Activated T-cell treated with anti-CD3 and anti-CD28 coated beads for 48 hours (primary cell): ENCODE data around the gene CRELD1.

Experiments used
- DNase-seq: peaks from one replicate; pipeline ENCODE4 v3.0.0-alpha.2; 2020; ENCODE audit warnings: low read depth

CRELD1 gene

DNA sequence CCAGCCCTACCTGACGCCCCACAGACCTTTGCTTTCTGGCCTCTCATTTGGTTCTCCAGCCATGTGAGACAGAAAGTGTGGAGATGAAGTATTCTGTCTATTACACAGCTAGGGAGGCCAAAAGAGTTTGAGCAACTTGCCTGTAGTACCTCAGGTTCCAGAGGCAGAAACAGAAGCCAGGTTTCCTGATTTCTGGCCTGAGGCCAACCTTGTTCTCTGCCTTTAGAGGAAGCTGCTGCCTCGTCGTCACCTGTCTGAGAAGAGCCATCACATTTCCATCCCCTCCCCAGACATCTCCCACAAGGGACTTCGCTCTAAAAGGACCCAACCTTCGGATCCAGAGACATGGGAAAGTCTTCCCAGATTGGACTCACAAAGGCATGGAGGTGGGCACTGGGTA is 27.2 kb upstream of the CRELD1 start:
- no peak for DNase-seq

GRCh38 chr3:9908286-9908685 is 25.3 kb upstream of the CRELD1 start:
- DNase-seq: no peak

- DNase-seq: no peak
Observed at GRCh38 chr3:9909221-9910013, 24.2 kb upstream of the CRELD1 start.

DNA sequence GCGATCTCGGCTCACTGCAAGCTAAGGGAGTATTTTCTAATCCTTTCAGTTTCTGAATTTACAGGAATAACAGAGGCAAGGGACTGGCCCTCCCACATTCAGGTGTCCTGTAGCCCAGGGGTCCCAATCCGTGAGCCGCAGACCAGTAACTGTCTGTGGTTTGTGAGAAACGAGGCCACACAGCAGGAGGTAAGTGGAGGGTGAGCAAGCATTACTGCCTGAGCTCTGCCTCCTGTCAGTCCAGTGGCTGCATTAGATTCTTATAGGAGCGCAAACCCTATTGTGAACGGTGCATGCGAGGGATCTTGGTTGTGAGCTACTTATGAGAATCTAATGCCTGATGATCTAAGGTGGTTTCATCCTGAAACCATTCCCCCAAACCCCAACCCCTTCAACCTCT is 21.8 kb upstream of the CRELD1 start:
- DNase-seq: no peak

GRCh38 chr3:9912294-9912935 is 21.2 kb upstream of the CRELD1 start:
- DNase-seq: no peak

DNA sequence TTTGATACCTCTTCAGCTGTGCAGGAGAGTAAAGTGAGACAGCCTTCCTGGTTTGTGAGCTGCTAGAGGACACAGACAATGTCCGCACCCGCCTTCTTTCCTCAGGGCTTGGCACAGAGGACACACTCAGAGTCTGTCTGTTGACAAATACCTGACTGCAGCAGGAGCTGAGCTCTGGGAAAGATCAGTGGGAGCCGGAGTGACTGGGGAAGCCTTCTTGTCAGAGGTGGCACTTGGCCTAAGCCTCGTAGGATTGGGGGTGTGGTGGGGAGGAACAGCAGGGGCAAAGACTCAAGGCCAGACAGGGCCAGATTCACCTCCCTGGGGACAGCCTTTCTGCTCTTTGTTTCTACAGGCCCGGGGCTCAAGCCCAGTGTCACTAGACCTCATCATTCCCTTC is 20.0 kb upstream of the CRELD1 start:
- no peak for DNase-seq

GRCh38 chr3:9914011-9914410 is 19.6 kb upstream of the CRELD1 start:
- DNase-seq: no peak

DNA sequence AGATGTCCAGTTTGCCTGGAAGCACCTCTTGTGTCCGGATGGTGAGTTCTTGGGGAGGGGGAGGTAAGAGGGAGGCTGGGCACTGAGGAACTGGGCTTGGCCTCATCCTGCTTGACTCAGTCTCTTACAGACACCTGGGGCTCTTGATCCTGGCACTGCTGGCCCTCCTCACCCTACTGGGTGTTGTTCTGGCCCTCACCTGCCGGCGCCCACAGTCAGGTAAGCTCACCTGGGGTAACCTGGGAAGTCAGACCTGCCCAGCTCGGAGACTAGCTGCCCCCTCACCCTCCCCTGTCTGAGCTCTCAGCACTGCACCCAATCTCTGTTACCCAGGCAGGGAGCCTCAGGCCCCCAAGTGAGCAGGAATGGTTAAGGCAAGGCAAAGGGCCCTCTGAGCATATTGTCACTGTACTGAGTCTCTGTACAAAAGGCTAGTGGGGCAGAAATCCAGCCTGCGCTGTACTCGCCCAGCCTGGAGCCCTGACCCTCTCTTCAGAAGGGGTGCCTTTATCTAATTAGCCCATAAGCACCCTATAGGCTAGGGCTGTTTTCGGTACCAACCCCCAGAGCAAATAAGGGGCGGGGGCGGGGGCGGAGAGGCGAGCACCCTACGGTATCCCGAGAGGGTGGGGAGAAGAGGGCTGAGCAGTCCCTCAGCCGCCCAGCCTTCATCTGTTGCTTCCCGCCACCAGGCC is 18.9 kb upstream of the CRELD1 start:
- no peak for DNase-seq

DNA sequence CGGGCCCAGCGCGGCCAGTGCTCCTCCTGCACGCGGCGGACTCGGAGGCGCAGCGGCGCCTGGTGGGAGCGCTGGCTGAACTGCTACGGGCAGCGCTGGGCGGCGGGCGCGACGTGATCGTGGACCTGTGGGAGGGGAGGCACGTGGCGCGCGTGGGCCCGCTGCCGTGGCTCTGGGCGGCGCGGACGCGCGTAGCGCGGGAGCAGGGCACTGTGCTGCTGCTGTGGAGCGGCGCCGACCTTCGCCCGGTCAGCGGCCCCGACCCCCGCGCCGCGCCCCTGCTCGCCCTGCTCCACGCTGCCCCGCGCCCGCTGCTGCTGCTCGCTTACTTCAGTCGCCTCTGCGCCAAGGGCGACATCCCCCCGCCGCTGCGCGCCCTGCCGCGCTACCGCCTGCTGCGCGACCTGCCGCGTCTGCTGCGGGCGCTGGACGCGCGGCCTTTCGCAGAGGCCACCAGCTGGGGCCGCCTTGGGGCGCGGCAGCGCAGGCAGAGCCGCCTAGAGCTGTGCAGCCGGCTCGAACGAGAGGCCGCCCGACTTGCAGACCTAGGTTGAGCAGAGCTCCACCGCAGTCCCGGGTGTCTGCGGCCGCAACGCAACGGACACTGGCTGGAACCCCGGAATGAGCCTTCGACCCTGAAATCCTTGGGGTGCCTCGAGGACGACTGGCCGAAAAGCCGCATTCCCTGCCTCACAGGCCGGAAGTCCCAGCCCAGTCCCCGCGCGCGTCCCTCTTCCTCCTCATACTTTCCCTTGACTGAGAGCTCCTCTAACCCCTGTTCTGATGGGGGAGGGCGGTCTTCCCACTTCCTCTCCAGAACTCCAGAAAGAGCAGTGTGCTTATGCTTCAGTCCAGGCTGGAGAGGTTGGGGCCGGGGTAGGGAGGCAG is 18.1 kb upstream of the CRELD1 start:
- DNase-seq: peak; percentile 26

- DNase-seq: no peak
Observed at GRCh38 chr3:9916346-9916733, 17.3 kb upstream of the CRELD1 start.

DNA sequence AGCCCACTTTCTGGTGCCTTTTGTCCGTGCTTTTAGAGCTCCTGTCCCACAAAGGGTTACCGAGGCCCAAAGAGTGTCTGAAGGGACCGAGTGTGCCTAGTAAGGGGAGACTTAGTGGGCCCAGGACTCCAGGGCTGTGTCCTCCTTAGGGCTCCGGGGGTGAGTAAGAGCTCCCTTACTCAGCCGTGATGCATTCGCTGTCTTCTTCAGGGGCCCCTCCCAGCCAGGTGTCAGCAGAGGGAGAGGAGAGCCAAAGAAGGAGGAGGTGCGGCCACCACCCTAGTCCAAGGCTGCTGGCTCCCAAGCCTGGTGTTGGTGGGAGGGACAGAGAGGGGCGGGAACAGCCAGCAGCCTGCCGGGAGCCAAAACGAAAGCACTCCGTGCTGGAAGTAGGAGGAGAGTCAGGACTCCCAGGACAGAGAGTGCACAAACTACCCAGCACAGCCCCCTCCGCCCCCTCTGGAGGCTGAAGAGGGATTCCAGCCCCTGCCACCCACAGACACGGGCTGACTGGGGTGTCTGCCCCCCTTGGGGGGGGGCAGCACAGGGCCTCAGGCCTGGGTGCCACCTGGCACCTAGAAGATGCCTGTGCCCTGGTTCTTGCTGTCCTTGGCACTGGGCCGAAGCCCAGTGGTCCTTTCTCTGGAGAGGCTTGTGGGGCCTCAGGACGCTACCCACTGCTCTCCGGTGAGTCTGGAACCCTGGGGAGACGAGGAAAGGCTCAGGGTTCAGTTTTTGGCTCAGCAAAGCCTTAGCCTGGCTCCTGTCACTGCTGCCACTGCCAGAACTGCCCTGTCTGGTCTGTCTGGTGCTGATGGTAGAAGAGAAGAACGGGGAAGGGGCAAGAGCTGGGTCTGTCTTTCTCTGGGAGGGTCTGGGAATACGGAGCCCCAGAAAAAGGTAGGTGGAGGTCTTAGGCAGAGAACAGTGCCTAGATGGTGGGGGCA is 16.6 kb upstream of the CRELD1 start, which contains the start of gene IL17RC:
TSS of gene IL17RC (plus strand) at position 365 of the 947 bp plus-strand sequence. CDS start at position 583, 218 bp downstream.
- peak; percentile 36 for DNase-seq

DNA sequence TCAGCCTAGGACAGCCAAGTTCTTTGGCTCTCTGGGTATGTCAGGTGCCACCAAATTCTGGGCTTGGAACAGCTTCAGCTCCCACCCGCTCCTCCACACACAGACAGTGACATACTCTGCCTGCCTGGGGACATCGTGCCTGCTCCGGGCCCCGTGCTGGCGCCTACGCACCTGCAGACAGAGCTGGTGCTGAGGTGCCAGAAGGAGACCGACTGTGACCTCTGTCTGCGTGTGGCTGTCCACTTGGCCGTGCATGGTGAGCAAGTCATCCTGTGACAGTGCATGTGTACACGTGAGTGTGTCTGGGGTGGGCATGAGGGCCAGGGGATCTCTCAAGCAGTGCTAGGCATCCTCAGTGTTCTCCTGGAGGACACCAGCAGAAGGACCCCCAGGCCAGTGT is 15.8 kb upstream of the CRELD1 start:
- DNase-seq: no peak

DNA sequence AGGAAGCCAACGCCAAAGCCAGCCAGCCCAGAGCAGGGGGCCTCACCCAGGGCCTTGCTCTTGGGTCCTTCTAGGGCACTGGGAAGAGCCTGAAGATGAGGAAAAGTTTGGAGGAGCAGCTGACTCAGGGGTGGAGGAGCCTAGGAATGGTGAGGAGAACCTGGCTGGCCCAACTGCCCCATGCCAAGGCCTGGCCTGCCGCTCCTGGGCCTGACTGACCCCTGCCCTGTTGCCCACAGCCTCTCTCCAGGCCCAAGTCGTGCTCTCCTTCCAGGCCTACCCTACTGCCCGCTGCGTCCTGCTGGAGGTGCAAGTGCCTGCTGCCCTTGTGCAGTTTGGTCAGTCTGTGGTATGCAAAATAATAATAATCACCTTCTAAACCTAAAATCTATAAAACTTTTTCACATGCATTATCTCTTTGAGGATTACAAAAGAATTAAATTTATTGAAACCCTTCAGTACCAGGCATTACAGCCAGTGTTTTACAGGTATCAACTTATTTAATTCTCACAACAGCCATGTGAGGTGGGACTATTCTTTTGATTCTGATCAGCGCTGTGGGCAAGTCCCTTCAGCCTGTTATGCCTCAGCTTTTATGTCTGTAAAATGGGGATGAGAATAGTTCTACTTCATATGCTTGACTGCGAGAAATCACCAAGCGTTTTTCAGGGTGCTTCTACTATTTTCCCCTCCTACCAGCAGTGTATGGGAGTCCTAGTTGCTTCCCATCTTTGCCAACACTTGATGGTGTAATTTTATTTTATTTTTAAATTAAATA is 15.2 kb upstream of the CRELD1 start:
- DNase-seq: no peak

DNA sequence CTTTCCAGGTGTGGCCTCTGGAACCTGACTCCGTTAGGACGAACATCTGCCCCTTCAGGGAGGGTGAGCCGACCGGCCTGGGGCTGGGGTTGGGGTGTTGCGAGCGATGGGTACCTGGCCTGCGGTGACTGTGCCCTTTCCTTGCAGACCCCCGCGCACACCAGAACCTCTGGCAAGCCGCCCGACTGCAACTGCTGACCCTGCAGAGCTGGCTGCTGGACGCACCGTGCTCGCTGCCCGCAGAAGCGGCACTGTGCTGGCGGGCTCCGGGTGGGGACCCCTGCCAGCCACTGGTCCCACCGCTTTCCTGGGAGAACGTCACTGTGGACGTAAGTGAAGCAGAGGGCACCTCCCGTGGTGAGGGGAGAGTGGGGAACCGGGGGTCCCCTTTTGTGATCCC is 5.5 kb upstream of the CRELD1 start:
- DNase-seq: no peak

DNA sequence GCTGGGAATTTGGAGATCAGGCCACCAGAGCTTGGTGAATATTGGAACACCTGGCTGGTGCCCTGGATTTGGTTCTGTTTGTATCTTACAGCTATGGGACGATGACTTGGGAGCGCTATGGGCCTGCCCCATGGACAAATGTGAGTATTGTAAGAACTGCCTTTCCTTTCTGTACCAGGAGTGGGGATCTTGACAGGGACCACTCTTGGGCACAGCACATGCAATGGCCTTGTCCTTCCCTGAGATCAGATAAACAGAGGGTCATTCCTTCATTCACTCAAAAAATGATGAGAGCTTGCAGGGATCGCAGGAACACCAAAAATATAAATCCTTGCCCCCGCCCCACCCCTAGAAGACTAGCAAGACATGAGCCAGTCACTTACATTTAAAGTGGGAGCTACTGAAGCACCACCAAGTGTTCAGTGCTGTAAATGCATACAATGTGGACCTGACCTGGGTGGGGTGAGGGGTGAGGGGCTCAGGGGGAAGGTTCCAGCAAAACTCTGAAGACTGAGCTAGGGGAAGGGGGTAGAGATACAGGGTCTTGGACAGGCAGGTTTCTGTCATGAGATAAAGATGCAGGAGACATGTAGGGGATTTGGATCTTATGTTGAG is 2.7 kb upstream of the CRELD1 start:
- DNase-seq: no peak

DNA sequence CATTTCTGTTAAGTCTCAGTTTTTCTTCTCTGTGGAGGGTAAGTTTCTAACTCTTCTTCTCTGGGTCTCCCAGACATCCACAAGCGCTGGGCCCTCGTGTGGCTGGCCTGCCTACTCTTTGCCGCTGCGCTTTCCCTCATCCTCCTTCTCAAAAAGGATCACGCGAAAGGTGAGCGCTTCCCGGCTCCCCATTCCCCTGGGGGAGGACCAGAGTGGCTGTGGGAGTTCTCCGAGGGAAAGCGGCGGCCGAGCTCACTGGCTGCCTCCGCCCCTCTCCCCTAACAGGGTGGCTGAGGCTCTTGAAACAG is 1.1 kb upstream of the CRELD1 start:
- DNase-seq: no peak

DNA sequence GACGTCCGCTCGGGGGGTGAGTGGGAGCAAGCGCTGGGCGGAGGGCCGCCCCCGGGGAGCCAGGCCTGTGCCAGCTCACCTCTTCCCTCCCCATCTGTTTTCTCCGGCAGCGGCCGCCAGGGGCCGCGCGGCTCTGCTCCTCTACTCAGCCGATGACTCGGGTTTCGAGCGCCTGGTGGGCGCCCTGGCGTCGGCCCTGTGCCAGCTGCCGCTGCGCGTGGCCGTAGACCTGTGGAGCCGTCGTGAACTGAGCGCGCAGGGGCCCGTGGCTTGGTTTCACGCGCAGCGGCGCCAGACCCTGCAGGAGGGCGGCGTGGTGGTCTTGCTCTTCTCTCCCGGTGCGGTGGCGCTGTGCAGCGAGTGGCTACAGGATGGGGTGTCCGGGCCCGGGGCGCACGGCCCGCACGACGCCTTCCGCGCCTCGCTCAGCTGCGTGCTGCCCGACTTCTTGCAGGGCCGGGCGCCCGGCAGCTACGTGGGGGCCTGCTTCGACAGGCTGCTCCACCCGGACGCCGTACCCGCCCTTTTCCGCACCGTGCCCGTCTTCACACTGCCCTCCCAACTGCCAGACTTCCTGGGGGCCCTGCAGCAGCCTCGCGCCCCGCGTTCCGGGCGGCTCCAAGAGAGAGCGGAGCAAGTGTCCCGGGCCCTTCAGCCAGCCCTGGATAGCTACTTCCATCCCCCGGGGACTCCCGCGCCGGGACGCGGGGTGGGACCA is 632 bp upstream of the CRELD1 start:
- DNase-seq: peak; percentile 89

DNA sequence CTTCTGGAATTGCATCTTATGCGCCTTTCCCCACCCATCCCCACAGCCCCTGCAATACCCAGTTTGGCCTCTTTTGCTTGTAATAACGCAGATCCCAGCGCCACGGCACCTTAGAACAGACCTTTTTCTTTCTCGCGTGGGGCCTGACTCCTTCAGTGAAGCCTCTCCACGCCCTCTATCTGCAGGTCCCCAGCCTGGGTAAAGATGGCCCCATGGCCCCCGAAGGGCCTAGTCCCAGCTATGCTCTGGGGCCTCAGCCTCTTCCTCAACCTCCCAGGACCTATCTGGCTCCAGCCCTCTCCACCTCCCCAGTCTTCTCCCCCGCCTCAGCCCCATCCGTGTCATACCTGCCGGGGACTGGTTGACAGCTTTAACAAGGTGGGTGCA is 594 bp downstream of the CRELD1 start:
- no peak for DNase-seq

DNA sequence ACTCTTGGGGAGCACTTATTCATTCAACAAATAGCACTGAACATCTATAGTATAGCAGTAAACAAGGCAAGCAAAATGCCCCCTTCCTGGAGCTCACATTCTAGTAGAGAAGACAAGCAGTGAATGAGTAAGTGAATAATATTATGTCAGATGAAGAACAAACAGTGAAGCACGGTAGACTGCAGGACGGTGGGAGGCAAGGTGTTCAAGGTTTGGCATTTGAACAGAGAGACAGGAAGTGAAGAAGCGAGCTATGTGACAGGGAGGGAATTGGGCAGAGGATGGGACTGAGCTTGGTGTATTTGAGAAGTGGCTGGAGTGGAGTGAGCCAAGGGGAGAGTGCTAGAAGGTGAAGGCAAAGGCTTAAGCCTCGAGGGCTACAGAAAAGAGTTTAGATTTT is 1.4 kb downstream of the CRELD1 start:
- DNase-seq: no peak
